HCT116 (cell line): ENCODE measurements around the gene ARHGAP19.

Source experiments
- EZH2 ChIP-seq: fragments of 200-600 bp; sonication (generic); IDR thresholded peaks from 2 replicates; pipeline ENCODE4 v1.6.1; 2017; ENCODE audit warnings: antibody characterized with exemption, mixed run types
- EZH2phosphoT487 ChIP-seq: fragments of 200-600 bp; IDR thresholded peaks from 2 replicates; pipeline ENCODE4 v1.6.1; 2018; ENCODE audit warnings: antibody characterized with exemption, borderline replicate concordance
- POLR2AphosphoS5 ChIP-seq: IDR thresholded peaks from 2 replicates; pipeline ENCODE4 v1.6.1; 2011; ENCODE audit warnings: mild to moderate bottlenecking, low read depth, low read length, moderate library complexity
- RAD21 ChIP-seq: IDR thresholded peaks from 2 replicates; pipeline ENCODE4 v1.6.1; 2012; ENCODE audit warnings: low read depth, mild to moderate bottlenecking
- TCF7L2 ChIP-seq: IDR thresholded peaks from 2 replicates; pipeline ENCODE4 v1.7.0; 2011; ENCODE audit warnings: borderline replicate concordance, inconsistent platforms; ENCODE audit not compliant: insufficient read depth, insufficient read length; ENCODE audit errors: extremely low read depth
- TF ChIP-seq, protein P1 (sequence below): IDR thresholded peaks from 2 replicates; pipeline ENCODE4 v1.6.1; 2012
- TF ChIP-seq, protein P2 (sequence below), 3 experiments: fragments of 200-600 bp in 1 of 3; sonication (generic) in 1 of 3; IDR thresholded peaks in 2 of 3; conservative IDR thresholded peaks in 1 of 3; 2 replicates each; pipeline ENCODE4 v1.5.1; 2012 to 2017; ENCODE audit warnings: low read depth in 2 of 3, low read length in 2 of 3, antibody characterized with exemption in 1 of 3, borderline replicate concordance in 1 of 3, control low read depth in 1 of 3, mild to moderate bottlenecking in 1 of 3, mixed read lengths in 1 of 3, mixed run types in 1 of 3, moderate library complexity in 1 of 3; ENCODE audit not compliant: insufficient read depth in 1 of 3
- TF ChIP-seq, protein P3 (sequence below): IDR thresholded peaks from 2 replicates; pipeline ENCODE4 v1.6.1; 2012; ENCODE audit warnings: low read depth
- TF ChIP-seq, protein P4 (sequence below): IDR thresholded peaks from 2 replicates; pipeline ENCODE4 v1.6.1; 2012

DNA sequence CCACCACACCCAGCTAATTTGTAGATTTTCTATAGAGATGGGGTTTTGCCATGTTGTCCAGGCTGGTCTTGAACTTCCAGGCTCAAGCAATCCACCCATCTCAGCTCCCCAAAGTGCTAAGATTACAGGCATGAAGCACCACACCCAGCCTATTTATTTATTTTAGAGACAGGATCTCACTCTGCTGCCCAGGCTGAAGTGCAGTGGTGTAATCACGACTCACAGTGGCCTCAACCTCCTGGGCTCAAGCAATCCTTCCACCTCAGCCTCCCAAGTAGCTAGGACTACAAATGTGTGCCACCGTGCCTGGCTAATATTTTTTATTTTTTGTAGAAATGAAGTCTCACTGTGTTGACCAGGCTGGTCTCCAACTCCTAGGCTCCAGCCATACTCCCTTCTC is 49.0 kb upstream of the ARHGAP19 start:
- TF ChIP-seq RAD21 (no peak), TCF7L2 (no peak), POLR2AphosphoS5 (no peak), EZH2phosphoT487 (no peak), EZH2 (no peak)
- TF ChIP-seq, protein P1, sequence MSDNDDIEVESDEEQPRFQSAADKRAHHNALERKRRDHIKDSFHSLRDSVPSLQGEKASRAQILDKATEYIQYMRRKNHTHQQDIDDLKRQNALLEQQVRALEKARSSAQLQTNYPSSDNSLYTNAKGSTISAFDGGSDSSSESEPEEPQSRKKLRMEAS: no peak
- TF ChIP-seq, protein P2, sequence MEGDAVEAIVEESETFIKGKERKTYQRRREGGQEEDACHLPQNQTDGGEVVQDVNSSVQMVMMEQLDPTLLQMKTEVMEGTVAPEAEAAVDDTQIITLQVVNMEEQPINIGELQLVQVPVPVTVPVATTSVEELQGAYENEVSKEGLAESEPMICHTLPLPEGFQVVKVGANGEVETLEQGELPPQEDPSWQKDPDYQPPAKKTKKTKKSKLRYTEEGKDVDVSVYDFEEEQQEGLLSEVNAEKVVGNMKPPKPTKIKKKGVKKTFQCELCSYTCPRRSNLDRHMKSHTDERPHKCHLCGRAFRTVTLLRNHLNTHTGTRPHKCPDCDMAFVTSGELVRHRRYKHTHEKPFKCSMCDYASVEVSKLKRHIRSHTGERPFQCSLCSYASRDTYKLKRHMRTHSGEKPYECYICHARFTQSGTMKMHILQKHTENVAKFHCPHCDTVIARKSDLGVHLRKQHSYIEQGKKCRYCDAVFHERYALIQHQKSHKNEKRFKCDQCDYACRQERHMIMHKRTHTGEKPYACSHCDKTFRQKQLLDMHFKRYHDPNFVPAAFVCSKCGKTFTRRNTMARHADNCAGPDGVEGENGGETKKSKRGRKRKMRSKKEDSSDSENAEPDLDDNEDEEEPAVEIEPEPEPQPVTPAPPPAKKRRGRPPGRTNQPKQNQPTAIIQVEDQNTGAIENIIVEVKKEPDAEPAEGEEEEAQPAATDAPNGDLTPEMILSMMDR (IDR thresholded peaks at IDR 0.05 in 2 of 3, conservative IDR thresholded peaks at IDR 0.05 in 1 of 3; ENCODE audit: borderline replicate concordance in 1 of 3, insufficient read depth in 1 of 3, low read depth in 2 of 3, low read length in 2 of 3): no peak
- TF ChIP-seq, protein P3, sequence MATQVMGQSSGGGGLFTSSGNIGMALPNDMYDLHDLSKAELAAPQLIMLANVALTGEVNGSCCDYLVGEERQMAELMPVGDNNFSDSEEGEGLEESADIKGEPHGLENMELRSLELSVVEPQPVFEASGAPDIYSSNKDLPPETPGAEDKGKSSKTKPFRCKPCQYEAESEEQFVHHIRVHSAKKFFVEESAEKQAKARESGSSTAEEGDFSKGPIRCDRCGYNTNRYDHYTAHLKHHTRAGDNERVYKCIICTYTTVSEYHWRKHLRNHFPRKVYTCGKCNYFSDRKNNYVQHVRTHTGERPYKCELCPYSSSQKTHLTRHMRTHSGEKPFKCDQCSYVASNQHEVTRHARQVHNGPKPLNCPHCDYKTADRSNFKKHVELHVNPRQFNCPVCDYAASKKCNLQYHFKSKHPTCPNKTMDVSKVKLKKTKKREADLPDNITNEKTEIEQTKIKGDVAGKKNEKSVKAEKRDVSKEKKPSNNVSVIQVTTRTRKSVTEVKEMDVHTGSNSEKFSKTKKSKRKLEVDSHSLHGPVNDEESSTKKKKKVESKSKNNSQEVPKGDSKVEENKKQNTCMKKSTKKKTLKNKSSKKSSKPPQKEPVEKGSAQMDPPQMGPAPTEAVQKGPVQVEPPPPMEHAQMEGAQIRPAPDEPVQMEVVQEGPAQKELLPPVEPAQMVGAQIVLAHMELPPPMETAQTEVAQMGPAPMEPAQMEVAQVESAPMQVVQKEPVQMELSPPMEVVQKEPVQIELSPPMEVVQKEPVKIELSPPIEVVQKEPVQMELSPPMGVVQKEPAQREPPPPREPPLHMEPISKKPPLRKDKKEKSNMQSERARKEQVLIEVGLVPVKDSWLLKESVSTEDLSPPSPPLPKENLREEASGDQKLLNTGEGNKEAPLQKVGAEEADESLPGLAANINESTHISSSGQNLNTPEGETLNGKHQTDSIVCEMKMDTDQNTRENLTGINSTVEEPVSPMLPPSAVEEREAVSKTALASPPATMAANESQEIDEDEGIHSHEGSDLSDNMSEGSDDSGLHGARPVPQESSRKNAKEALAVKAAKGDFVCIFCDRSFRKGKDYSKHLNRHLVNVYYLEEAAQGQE: no peak
- TF ChIP-seq, protein P4, sequence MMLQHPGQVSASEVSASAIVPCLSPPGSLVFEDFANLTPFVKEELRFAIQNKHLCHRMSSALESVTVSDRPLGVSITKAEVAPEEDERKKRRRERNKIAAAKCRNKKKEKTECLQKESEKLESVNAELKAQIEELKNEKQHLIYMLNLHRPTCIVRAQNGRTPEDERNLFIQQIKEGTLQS: no peak
